Kidney epithelial cell (primary cell): ENCODE results near the gene B3GALT6. TPM values are rescaled to one million over a fixed set of nuclear protein-coding genes. Genes with fewer than 3 reads are reported as not detected.

ENCODE experiments used
- DNase-seq: peaks from one replicate; pipeline ENCODE4 v3.0.0-alpha.2; 2010; ENCODE audit warnings: low read depth
- H3K27me3 ChIP-seq: 2 replicates; pipeline ENCODE4 v1.6.0; 2011; ENCODE audit warnings: low read length; ENCODE audit not compliant: control insufficient read depth, insufficient read depth
- H3K36me3 ChIP-seq: 2 replicates; pipeline ENCODE4 v1.5.1; 2011; ENCODE audit warnings: low read length; ENCODE audit not compliant: control insufficient read depth, insufficient read depth
- H3K4me3 ChIP-seq: 2 replicates; pipeline ENCODE4 v1.5.1; 2011; ENCODE audit warnings: low read depth, mild to moderate bottlenecking, control low read depth, low read length
- total RNA-seq: library from RNA; depleted of rRNA; stranded (reverse); fragments of >200 nt; gene quantifications from 2 replicates; pipeline ENCODE4 v1.2.3, GENCODE V29; 2015
- TF ChIP-seq, protein P1 (sequence below): IDR thresholded peaks from 2 replicates; pipeline ENCODE4 v1.5.1; 2011; ENCODE audit warnings: mild to moderate bottlenecking, moderate library complexity, low read length, control low read depth, inconsistent platforms; ENCODE audit not compliant: insufficient read depth, poor library complexity, severe bottlenecking

The B3GALT6 gene
- total RNA-seq, 1 donor from 2014 or later: 43.7 TPM

- peaks cover 7% of the 10 kb centered on the region for H3K27me3 ChIP-seq
- no peak for DNase-seq
- H3K4me3 ChIP-seq: no peak overlapping the region
- TF ChIP-seq, protein P1, sequence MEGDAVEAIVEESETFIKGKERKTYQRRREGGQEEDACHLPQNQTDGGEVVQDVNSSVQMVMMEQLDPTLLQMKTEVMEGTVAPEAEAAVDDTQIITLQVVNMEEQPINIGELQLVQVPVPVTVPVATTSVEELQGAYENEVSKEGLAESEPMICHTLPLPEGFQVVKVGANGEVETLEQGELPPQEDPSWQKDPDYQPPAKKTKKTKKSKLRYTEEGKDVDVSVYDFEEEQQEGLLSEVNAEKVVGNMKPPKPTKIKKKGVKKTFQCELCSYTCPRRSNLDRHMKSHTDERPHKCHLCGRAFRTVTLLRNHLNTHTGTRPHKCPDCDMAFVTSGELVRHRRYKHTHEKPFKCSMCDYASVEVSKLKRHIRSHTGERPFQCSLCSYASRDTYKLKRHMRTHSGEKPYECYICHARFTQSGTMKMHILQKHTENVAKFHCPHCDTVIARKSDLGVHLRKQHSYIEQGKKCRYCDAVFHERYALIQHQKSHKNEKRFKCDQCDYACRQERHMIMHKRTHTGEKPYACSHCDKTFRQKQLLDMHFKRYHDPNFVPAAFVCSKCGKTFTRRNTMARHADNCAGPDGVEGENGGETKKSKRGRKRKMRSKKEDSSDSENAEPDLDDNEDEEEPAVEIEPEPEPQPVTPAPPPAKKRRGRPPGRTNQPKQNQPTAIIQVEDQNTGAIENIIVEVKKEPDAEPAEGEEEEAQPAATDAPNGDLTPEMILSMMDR: no peak
- peaks cover 2% of the 10 kb centered on the region for H3K36me3 ChIP-seq
These were observed 2.3 kb downstream of the B3GALT6 start for GRCh38 chr1:1234180-1234808.

GRCh38 chr1:1235016-1235744, 3.1 kb downstream of the B3GALT6 start:
- no peak overlapping the region for H3K4me3 ChIP-seq
- no peak for DNase-seq
- H3K27me3 ChIP-seq: peaks cover 16% of the 10 kb centered on the region
- H3K36me3 ChIP-seq: peaks cover 2% of the 10 kb centered on the region
- TF ChIP-seq, protein P1: no peak

GRCh38 chr1:1236176-1236763, 4.2 kb downstream of the B3GALT6 start:
- Histone ChIP-seq H3K4me3 (no peak overlapping the region), H3K36me3 (peaks cover 2% of the 10 kb centered on the region), H3K27me3 (peaks cover 22% of the 10 kb centered on the region)
- no peak for DNase-seq
- TF ChIP-seq, protein P1: no peak

GRCh38 chr1:1236945-1237873, 5.2 kb downstream of the B3GALT6 start:
- H3K36me3 ChIP-seq: peaks cover 2% of the 10 kb centered on the region
- no peak for DNase-seq
- H3K4me3 ChIP-seq: no peak overlapping the region
- TF ChIP-seq, protein P1: no peak
- H3K27me3 ChIP-seq: peaks cover 27% of the 10 kb centered on the region

- no peak for DNase-seq
- H3K27me3 ChIP-seq: peaks cover 32% of the 10 kb centered on the region
- H3K36me3 ChIP-seq: peaks cover under 1% of the 10 kb centered on the region
- TF ChIP-seq, protein P1: no peak
- no peak overlapping the region for H3K4me3 ChIP-seq
These were observed 6.1 kb downstream of the B3GALT6 start for GRCh38 chr1:1237874-1238701.
